Karpas-422 (cell line): ENCODE measurements around the gene ARFIP2. TPM values are rescaled to one million over a fixed set of nuclear protein-coding genes. Genes with fewer than 3 reads are reported as not detected.

Experiments
- DNase-seq: peaks from one replicate; pipeline ENCODE4 v3.0.0-alpha.2; 2015
- H2AFZ ChIP-seq: fragments of 200-600 bp; sonication (generic); 2 replicates; pipeline ENCODE4 v1.6.1; 2014; ENCODE audit warnings: antibody characterized with exemption, low read length, mixed read lengths
- H3K27ac ChIP-seq: fragments of 200-600 bp; sonication (generic); 2 replicates; pipeline ENCODE4 v1.5.1; 2014; ENCODE audit warnings: mild to moderate bottlenecking, low read length, moderate library complexity
- H3K27me3 ChIP-seq: fragments of 200-600 bp; sonication (generic); 2 replicates; pipeline ENCODE4 v1.6.1; 2014; ENCODE audit warnings: low read length, mixed read lengths
- H3K36me3 ChIP-seq: fragments of 200-600 bp; sonication (generic); 2 replicates; pipeline ENCODE4 v1.6.1; 2014; ENCODE audit warnings: low read length, mixed read lengths; ENCODE audit not compliant: insufficient read depth
- H3K4me1 ChIP-seq: fragments of 200-600 bp; sonication (generic); 2 replicates; pipeline ENCODE4 v1.6.1; 2014; ENCODE audit warnings: mild to moderate bottlenecking, low read length, mixed read lengths
- H3K4me2 ChIP-seq: fragments of 200-600 bp; sonication (generic); 2 replicates; pipeline ENCODE4 v1.6.1; 2014; ENCODE audit warnings: low read length, low read depth, mild to moderate bottlenecking; ENCODE audit not compliant: poor library complexity, severe bottlenecking
- H3K4me3 ChIP-seq: fragments of 200-600 bp; sonication (generic); 2 replicates; pipeline ENCODE4 v1.5.1; 2014; ENCODE audit warnings: mild to moderate bottlenecking, antibody characterized with exemption, low read length, mixed read lengths
- H3K79me2 ChIP-seq: fragments of 200-600 bp; sonication (generic); 2 replicates; pipeline ENCODE4 v1.6.1; 2014; ENCODE audit warnings: mild to moderate bottlenecking, low read length, mixed read lengths
- H3K9ac ChIP-seq: fragments of 200-600 bp; sonication (generic); 2 replicates; pipeline ENCODE4 v1.6.0; 2014; ENCODE audit warnings: low read length
- H3K9me2 ChIP-seq: fragments of 200-600 bp; sonication (generic), shearing (Covaris generic); replicated peaks from 2 replicates; pipeline ENCODE4 v1.6.0; 2014; ENCODE audit warnings: mild to moderate bottlenecking, low read length, moderate library complexity; ENCODE audit not compliant: insufficient read depth
- H3K9me3 ChIP-seq: fragments of 300-700, 200-600 bp; sonication (generic); 2 replicates; pipeline ENCODE4 v1.6.1; 2014; ENCODE audit warnings: low read length, mixed read lengths
- H4K20me1 ChIP-seq: fragments of 200-600 bp; sonication (generic); 2 replicates; pipeline ENCODE4 v1.6.1; 2014; ENCODE audit warnings: mild to moderate bottlenecking, antibody characterized with exemption, low read length, low read depth; ENCODE audit not compliant: insufficient read depth
- total RNA-seq: library from RNA; depleted of rRNA; stranded (reverse); fragments of >200 nt; shearing (Covaris generic); gene quantifications from 2 replicates; pipeline ENCODE4 v1.2.3, GENCODE V29; 2014; ENCODE audit warnings: low replicate concordance

The ARFIP2 gene
- total RNA-seq, 1 experiment from 2014 or later = 36.3 TPM

- no peaks in the 10 kb centered on the region for H3K27me3 ChIP-seq
- peaks cover 15% of the 10 kb centered on the region for H4K20me1 ChIP-seq
- no peak overlapping the region; the same call in 1 of the 2 replicates for H2AFZ ChIP-seq
- H3K36me3 ChIP-seq = peaks cover 35% of the 10 kb centered on the region
- peaks cover 56% of the 10 kb centered on the region for H3K79me2 ChIP-seq
- H3K4me2 ChIP-seq = peak overlapping the region; percentile 88
- H3K4me3 ChIP-seq = peak overlapping the region; percentile 92
- H3K9me2 ChIP-seq = no peaks in the 10 kb centered on the region
- peak overlapping the region; percentile 97 for H3K9ac ChIP-seq
- peaks cover 21% of the 10 kb centered on the region for H3K4me1 ChIP-seq
- no peaks in the 10 kb centered on the region for H3K9me3 ChIP-seq
- no peak for DNase-seq
- H3K27ac ChIP-seq = no peak overlapping the region
Measured at GRCh38 chr11:6480299-6480914, 724 bp downstream of the ARFIP2 start.

DNA sequence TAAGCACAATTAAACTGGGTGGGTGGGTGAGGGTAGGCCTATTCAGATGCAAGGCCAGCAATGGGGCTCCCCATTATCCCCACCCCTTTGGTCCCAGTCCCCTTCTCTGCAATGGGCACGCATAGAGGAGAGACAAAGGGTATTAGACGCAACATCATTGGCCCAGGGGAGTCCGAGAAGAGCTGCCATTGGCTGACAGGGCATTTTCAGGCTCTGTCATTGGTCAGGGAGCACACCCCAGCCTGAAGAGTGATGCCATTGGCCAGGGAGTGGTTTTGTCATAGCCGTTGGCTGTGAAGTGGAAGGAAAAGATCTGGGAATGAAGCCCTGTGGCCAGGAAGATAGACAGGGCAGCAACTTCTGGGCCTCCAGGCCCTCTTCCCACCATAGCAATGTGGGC lies 4.6 kb downstream of the ARFIP2 start:
- Histone ChIP-seq H3K79me2 (peaks cover 25% of the 10 kb centered on the region), H3K9me3 (no peaks in the 10 kb centered on the region), H4K20me1 (peaks cover 2% of the 10 kb centered on the region), H3K9ac (no peak overlapping the region), H3K9me2 (no peaks in the 10 kb centered on the region), H3K4me3 (no peak overlapping the region), H2AFZ (no peak overlapping the region), H3K36me3 (peaks cover 5% of the 10 kb centered on the region; the same call in 1 of the 2 replicates), H3K27me3 (no peaks in the 10 kb centered on the region), H3K4me1 (peaks cover 21% of the 10 kb centered on the region), H3K27ac (no peak overlapping the region), H3K4me2 (no peak overlapping the region)
- DNase-seq = no peak

DNA sequence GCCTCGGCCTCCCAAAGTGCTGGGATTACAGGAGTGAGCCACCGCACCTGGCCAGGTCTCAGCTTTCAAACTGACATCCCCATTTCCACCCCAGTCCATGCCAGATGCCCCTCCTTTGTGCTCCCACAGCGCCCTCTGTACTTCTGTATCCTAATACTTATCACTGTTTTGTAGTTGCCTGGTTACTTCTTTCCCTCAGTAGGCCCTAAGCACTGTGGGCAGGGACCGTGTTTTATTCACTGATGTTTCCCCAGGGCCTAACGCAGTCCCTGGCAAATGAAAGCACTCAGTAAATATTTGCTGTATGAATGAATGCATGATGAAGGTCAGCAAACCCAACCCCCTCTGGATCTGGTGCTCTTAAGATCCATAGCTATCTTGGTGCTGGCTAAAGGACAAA lies 5.2 kb downstream of the ARFIP2 start:
- no peak overlapping the region for H3K4me3 ChIP-seq
- no peaks in the 10 kb centered on the region for H3K9me2 ChIP-seq
- H3K9me3 ChIP-seq = no peaks in the 10 kb centered on the region
- H3K79me2 ChIP-seq = peaks cover 19% of the 10 kb centered on the region
- DNase-seq = no peak
- H3K27ac ChIP-seq = no peak overlapping the region
- H3K36me3 ChIP-seq = peaks cover 5% of the 10 kb centered on the region; the same call in 1 of the 2 replicates
- peaks cover 3% of the 10 kb centered on the region for H4K20me1 ChIP-seq
- H3K27me3 ChIP-seq = no peaks in the 10 kb centered on the region
- no peak overlapping the region for H3K4me2 ChIP-seq
- no peak overlapping the region for H3K9ac ChIP-seq
- H2AFZ ChIP-seq = no peak overlapping the region
- H3K4me1 ChIP-seq = peaks cover 21% of the 10 kb centered on the region

DNA sequence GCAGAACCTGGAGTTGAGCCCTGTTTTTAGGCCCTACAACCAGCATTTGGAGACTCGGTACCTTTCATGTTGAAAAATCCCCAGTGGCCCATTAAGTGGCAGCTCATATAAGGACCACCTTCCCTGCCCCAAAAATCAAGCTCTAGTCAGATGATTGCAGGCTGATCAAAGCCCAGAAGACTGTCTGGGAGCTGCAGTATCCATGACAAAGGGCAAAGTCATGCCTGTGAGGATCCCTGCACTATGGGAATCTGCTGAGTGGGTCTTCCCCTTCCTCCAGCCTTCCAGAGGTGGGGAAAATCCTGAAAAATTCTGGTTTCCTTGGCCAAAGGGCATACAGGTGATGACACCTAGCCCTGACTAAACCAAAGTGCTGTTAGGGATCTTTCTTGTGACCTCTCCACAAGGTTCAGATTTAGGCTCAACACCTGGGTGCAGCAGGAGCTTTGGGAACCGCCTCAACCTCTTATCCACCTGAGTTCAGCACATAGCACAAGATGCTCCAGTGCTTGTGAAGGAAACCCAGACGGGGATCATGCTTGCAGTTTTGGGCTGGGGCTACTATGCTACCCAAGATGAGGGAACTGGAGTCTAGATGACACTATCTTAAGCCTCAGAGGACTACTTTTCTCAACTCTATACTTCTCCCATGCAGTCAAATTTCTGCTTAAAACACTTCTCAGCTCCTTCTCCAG lies 6.2 kb downstream of the ARFIP2 start:
- H4K20me1 ChIP-seq = peaks cover 3% of the 10 kb centered on the region; the same call in 1 of the 2 replicates
- H3K4me1 ChIP-seq = peaks cover 14% of the 10 kb centered on the region
- H3K4me2 ChIP-seq = no peak overlapping the region
- H3K27me3 ChIP-seq = no peaks in the 10 kb centered on the region
- H3K4me3 ChIP-seq = no peak overlapping the region
- no peaks in the 10 kb centered on the region for H3K9me2 ChIP-seq
- peaks cover 9% of the 10 kb centered on the region for H3K79me2 ChIP-seq
- DNase-seq = peak; percentile 53
- no peak overlapping the region for H3K9ac ChIP-seq
- peaks cover 5% of the 10 kb centered on the region; the same call in 1 of the 2 replicates for H3K36me3 ChIP-seq
- H3K9me3 ChIP-seq = no peaks in the 10 kb centered on the region
- H2AFZ ChIP-seq = no peak overlapping the region
- no peak overlapping the region for H3K27ac ChIP-seq

GRCh38 chr11:6474413-6474792 lies 6.7 kb downstream of the ARFIP2 start:
- Histone ChIP-seq H4K20me1 (peaks cover 3% of the 10 kb centered on the region; the same call in 1 of the 2 replicates), H3K36me3 (peaks cover 3% of the 10 kb centered on the region; the same call in 1 of the 2 replicates), H3K79me2 (peaks cover 4% of the 10 kb centered on the region), H3K27ac (no peak overlapping the region), H3K4me1 (peaks cover 14% of the 10 kb centered on the region), H3K9me2 (no peaks in the 10 kb centered on the region), H3K9me3 (no peaks in the 10 kb centered on the region), H3K4me2 (peak overlapping the region; percentile 67), H3K9ac (peak overlapping the region; percentile 55), H3K27me3 (no peaks in the 10 kb centered on the region), H3K4me3 (peak overlapping the region; percentile 63; the same call in 1 of the 2 replicates), H2AFZ (no peak overlapping the region)
- no peak for DNase-seq

GRCh38 chr11:6473451-6474412 lies 7.4 kb downstream of the ARFIP2 start, which contains the start of gene TRIM3:
TSS of gene TRIM3 (minus strand) at chr11:6473941. CDS start at chr11:6465695, 8,246 bp downstream.
- no peaks in the 10 kb centered on the region; the same call in 1 of the 2 replicates for H3K36me3 ChIP-seq
- peak within 1 kb of the TSS; percentile 75 for H3K9ac ChIP-seq
- peak; percentile 89 for DNase-seq
- no peaks in the 10 kb centered on the region for H3K79me2 ChIP-seq
- H3K27ac ChIP-seq = no peak within 1 kb of the TSS
- H3K27me3 ChIP-seq = no peaks in the 10 kb centered on the region
- peaks cover 16% of the 10 kb centered on the region for H3K4me1 ChIP-seq
- H3K9me2 ChIP-seq = no peaks in the 10 kb centered on the region
- 0 out of 2 replicates have a peak, but pooled peaks cover 3% of the 10 kb centered on the region for H4K20me1 ChIP-seq
- H2AFZ ChIP-seq = peak within 1 kb of the TSS; percentile 82
- peak within 1 kb of the TSS; percentile 75 for H3K4me2 ChIP-seq
- peak within 1 kb of the TSS; percentile 72 for H3K4me3 ChIP-seq
- no peaks in the 10 kb centered on the region for H3K9me3 ChIP-seq

DNA sequence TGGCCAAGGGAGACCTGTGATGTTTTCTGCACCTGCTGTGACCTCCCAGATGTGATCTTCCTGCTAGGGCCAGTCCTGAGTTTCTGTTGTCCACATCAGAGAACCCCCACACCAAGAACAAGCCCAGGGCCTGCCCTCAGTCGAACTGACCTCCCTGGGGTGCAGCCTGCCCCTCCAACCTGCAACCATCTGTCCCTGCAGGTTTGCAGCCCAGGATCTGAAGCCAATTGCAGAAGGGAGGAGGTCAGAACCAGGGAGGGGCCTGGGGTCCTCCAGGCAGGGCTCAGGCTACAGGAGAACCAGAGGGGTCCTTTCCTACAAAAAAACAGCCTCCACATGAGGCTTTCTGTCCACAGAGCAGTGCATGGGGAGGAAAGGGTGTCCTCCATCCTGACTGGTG lies 8.2 kb downstream of the ARFIP2 start:
- Histone ChIP-seq H3K4me2 (peak overlapping the region; percentile 75), H3K4me3 (peak overlapping the region; percentile 72; the same call in 1 of the 2 replicates), H3K79me2 (no peaks in the 10 kb centered on the region), H3K9me3 (no peaks in the 10 kb centered on the region), H4K20me1 (0 out of 2 replicates have a peak, but pooled peaks cover 3% of the 10 kb centered on the region), H3K4me1 (peaks cover 16% of the 10 kb centered on the region), H3K36me3 (no peaks in the 10 kb centered on the region; the same call in 1 of the 2 replicates), H2AFZ (no peak overlapping the region), H3K27me3 (no peaks in the 10 kb centered on the region), H3K27ac (no peak overlapping the region), H3K9ac (peak overlapping the region; percentile 75), H3K9me2 (no peaks in the 10 kb centered on the region)
- no peak for DNase-seq
